Measurements from ENCODE around the gene CIAO2B.
A peak's percentile ranks its signal among the peaks of the same experiment; 100 is the strongest.
"Not testable (repeated sequence)": the region's sequence is repeated elsewhere in the genome, so short reads cannot be mapped to it uniquely, and the experiment has no call there.

The CIAO2B gene

GRCh38 chr16:66955363-66956153 lies 21.4 kb upstream of the CIAO2B start:
- DNase-seq (ENCODE audit: low read depth): not testable (repeated sequence)

- no peak for DNase-seq (ENCODE audit: low read depth)
These were observed 20.0 kb upstream of the CIAO2B start for GRCh38 chr16:66954097-66954659.

- no peak for DNase-seq (ENCODE audit: low read depth)
These were observed 19.4 kb upstream of the CIAO2B start for GRCh38 chr16:66953462-66954096.

GRCh38 chr16:66952430-66953110 lies 18.4 kb upstream of the CIAO2B start:
- no peak for DNase-seq (ENCODE audit: low read depth)

GRCh38 chr16:66950971-66951790 lies 17.0 kb upstream of the CIAO2B start:
- no peak for DNase-seq (ENCODE audit: low read depth)

GRCh38 chr16:66950437-66950836 lies 16.2 kb upstream of the CIAO2B start:
- no peak for DNase-seq (ENCODE audit: low read depth)

- no peak for DNase-seq (ENCODE audit: low read depth)
These were observed 15.3 kb upstream of the CIAO2B start for GRCh38 chr16:66949472-66949871.

GRCh38 chr16:66948837-66949225 lies 14.6 kb upstream of the CIAO2B start:
- no peak for DNase-seq (ENCODE audit: low read depth)

GRCh38 chr16:66948134-66948836 lies 14.1 kb upstream of the CIAO2B start:
- no peak for DNase-seq (ENCODE audit: low read depth)

- peak; percentile 79 for DNase-seq (ENCODE audit: low read depth)
These were observed 13.3 kb upstream of the CIAO2B start for GRCh38 chr16:66947302-66948065.

GRCh38 chr16:66946974-66947301 lies 12.7 kb upstream of the CIAO2B start:
- DNase-seq (ENCODE audit: low read depth): no peak

- DNase-seq (ENCODE audit: low read depth): no peak
These were observed 12.3 kb upstream of the CIAO2B start for GRCh38 chr16:66946541-66946940.

- DNase-seq (ENCODE audit: low read depth): no peak
These were observed 11.7 kb upstream of the CIAO2B start for GRCh38 chr16:66945939-66946338.

- not testable (repeated sequence) for DNase-seq (ENCODE audit: low read depth)
These were observed 10.8 kb upstream of the CIAO2B start for GRCh38 chr16:66944971-66945370.

GRCh38 chr16:66944054-66944441 lies 9.8 kb upstream of the CIAO2B start:
- DNase-seq (ENCODE audit: low read depth): no peak

GRCh38 chr16:66943426-66944053 lies 9.3 kb upstream of the CIAO2B start:
- no peak for DNase-seq (ENCODE audit: low read depth)

- DNase-seq (ENCODE audit: low read depth): no peak
These were observed 8.8 kb upstream of the CIAO2B start for GRCh38 chr16:66942981-66943380.

GRCh38 chr16:66940236-66940635 lies 6.0 kb upstream of the CIAO2B start:
- DNase-seq (ENCODE audit: low read depth): no peak

GRCh38 chr16:66939366-66939765 lies 5.2 kb upstream of the CIAO2B start:
- no peak for DNase-seq (ENCODE audit: low read depth)

GRCh38 chr16:66937725-66938337 lies 3.6 kb upstream of the CIAO2B start:
- no peak for DNase-seq (ENCODE audit: low read depth)
